GM12891 (cell line): ENCODE measurements around the gene GDPD5.

Source experiments
- POLR2A ChIP-seq: IDR thresholded peaks from 2 replicates; pipeline ENCODE4 v1.6.1; 2011; ENCODE audit warnings: low read depth, low read length, control low read depth
- POLR2AphosphoS5 ChIP-seq: IDR thresholded peaks from 2 replicates; pipeline ENCODE4 v1.6.1; 2011; ENCODE audit warnings: low read depth, low read length, control low read depth
- TAF1 ChIP-seq: IDR thresholded peaks from 2 replicates; pipeline ENCODE4 v1.6.1; 2011; ENCODE audit warnings: low read depth, low read length, control low read depth

- TF ChIP-seq POLR2AphosphoS5 (no peak), POLR2A (no peak), TAF1 (no peak)
Measured at GRCh38 chr11:75432911-75433321, 92.8 kb downstream of the GDPD5 start, which contains the start of gene KLHL35.
